Stimulated activated CD4-positive, alpha-beta T cell treated with anti-CD3 and anti-CD28 coated beads, Interleukin-15, amount 100 ng/mL, for 48 hours (primary cell): ENCODE data around the gene SAP30BP.

Experiments used
- DNase-seq, 2 donors: peaks; one replicate each; pipeline ENCODE4 v3.0.0-alpha.2; 2020; ENCODE audit warnings: low read depth in 2 of 2

SAP30BP gene

DNA sequence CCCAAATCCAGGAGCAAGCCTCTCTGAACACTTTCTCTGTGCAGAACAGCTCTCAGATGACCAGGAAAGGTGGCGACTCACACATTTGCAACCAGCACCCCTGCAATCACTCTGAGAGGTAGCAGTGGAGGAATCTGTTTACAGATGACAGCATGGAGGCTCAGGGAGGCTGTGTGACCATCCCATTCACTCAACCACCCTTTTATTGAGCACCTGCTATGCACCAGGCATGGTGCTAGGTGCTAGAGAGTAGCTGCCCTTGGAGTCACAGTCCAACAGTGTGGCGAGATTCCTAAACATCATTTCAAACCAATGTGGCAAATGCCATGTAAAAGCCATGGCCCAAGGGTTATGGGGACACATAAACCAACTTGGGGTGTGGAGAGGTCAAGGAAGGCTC lies 52.6 kb downstream of the SAP30BP start:
- DNase-seq: no peak

DNA sequence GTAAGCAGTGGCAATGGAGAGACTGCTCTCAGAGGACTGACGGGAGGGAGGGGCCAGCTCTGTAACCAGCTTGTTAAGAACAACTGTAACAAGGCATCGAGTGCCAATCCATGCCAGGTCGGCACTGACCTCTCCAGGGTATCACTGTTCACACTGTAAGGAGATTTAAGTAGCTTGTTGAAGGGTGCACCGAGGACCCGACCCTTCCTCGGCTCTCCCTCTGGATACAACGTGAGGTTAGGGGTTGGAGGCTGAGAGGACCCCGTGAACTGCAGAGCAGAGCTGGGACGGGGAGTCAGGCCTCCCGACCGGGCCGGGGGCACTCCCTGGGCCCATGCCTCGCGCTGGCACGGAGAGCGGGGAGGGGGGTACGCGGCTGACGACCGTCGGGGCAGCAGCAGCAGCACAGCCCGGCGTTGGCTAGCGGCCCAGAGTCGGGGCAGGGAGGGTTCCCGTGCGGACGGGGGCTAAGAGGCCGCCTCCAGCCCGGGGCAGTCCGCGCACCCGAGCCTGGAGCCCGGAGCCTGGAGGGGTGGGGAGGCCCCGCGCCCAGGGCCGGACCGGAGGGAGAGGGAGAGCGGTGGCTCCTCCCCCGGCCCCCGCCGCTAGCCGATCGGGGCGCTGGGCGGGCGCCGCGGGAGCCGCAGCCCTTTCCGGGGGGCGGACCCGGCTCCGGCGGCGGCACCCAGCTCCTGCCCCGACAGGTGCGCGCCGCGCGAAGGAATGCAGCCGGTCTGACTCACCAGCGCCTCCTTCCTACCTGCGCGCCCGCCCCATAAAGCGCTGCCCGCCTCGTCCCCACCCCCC lies 53.7 kb downstream of the SAP30BP start, which contains the start of gene ITGB4:
ITGB4 (plus strand) TSS at position 804 of the 807 bp plus-strand sequence. CDS start 3,245 bp downstream, outside the sequence.
- DNase-seq: peak; percentile 4 to 21

DNA sequence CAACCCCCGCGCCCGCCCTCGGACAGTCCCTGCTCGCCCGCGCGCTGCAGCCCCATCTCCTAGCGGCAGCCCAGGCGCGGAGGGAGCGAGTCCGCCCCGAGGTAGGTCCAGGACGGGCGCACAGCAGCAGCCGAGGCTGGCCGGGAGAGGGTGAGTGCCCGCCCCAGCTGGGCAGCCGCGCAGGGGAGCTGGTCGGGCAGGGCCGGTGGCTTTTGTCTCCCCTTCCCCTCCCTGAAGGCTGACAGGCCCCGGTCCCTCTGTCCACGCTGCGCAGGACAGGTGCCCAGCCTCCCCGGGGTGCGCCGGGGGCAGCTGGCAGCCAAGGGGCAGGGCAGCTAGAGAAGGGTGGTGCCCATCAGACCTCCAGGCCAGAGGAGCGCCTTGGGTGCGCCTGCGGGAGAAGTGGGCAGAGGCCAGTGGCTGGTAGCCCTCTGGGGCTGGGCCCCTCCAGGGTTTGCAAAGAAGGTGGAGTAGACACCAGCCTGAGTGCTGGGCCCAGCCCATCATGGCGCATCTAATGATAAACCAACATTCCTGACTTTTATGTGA lies 54.4 kb downstream of the SAP30BP start:
- no peak for DNase-seq

DNA sequence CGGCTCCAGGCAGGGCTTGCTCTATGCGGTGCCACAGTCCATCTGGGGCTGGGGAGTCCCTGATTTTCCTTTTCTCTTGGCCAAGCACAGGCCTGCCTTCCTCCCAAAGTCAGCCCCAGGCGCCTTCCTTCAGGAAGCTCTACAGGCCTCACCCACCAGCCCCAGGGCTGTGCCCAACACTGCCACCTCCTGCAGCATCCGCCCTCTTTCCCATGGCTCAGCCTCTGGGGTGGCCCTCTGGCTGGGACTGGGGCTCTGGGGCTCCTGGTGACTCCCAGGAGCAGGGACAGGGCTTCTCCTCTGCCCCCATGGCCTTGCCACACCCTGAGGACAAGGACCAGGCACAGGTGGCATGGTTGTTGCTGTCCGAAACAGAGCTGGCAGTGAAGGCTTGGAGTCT lies 54.9 kb downstream of the SAP30BP start:
- no peak for DNase-seq

DNA sequence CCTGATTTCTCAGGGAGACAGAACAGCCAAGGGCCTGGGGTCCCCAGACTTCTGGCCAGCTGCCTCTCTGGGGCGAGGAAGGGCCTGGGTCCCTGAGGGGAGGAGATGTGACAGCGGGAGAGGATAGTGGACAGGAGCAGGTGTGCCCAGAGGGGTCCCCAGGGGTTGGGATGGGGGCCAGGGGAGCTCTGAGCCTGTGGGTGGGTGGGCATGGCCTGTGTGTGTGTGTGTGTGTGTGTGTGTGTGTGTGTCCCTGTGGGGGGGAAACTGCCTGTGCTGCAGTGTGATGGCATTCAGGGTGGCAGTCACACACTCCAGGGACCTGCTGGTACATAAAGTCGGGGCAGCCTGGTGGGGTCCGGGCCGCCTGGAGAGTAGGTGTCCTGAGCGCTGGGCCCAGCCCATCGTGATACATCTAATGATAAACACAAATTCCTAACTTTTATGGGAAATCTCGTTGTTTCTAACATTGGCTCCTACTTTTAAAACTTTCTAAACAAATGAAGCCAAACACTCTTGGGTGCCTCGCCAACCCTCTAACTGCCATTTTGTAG lies 55.5 kb downstream of the SAP30BP start:
- DNase-seq: no peak

DNA sequence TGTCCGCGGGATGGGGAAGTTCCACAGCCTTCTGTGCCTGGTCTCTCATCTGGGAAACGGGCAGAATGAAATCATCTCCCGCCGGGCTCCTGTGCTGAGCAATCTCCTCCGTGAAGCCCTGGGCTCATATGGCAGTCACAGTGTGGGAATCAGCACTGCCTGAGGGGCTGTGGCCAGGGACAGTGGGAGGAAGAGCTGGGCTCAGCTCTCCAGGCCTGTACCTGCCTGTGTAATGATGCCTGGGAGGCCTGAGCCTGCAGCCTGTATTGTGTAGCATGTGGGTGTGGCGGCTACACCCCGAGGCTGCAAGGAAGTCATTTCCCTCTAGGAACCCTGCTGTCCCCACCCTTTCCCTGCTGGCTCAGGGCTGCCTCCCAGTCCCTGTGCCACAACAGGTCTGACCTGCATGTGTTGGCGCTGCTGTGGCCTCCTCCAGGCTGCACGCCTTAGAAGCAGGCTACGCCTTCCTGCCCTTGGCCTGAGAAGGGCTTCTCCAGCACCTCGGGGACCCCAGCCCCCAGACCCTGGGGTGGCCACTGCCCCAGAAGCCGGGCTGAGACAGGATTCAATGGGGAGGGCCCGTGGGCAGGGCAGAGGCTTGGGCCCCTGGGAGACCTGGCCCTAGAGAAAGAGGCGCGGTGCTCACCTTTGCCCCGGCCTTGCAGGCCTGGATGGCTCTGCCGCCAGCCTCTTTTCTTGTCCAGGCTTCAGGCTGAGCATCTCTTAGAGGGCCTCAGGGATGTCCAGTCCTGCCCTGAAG lies 56.2 kb downstream of the SAP30BP start:
- DNase-seq: no peak

DNA sequence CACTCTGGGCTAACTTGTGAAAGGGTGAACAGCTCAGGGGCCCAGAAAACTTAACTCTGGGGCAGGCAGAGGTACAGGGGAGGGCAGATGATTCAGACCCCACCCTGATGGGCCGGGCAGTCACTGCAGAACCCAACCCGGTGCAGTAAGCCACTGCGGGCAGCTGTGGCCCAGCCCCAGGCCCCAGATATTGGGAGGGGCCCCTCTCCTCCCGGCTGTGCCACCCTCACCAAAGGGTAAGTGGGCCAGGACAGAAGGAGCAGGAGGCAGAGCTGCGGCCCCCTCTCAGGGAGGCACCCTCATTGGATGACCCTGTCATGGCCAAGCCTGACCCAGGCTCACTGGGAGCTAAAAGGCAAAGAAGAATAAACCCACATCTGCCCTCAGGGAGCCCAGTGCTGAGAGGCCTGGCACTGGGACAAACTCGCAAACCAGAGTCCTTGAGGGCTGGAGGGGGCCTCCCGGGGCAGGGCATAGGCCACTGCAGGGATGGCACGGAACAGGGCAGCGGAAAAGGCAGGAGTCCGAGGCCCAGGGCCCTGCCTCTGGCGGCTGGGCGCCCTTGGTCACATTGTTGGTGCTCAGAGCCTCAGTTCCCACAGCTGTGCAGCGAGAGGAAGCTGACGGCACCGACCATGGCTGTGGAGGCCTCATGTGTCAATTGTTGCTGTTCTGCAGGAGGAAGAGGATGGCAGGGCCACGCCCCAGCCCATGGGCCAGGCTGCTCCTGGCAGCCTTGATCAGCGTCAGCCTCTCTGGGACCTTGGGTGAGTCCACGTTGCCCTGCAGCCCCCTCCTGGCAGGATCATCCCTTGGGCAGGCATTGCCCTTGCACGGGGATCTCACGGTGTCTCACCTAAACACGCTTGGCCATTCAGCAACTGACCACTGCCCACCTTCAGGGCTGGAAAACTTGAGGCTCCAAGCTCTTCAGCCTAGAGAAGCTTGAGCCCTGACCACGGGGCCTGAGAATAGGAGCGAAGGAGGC lies 57.2 kb downstream of the SAP30BP start:
- no peak for DNase-seq

DNA sequence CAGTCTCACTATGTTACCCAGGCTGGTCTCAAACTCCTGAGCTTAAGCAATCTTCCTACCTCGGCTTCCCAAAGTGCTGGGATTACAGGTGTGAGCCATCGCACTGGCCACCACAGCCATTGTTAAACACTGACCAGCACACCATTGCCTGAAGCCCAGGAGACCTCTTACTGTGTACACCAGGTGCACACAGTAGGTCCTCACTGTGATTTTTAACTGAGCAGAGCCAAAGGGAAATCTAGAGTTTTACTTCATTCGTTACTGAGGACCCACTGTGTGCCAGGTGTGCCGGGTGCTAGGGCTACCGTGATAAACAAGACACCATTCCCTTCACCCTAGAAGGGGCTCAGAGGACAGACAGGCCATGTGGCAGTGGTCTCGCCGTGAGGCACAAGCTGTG lies 58.4 kb downstream of the SAP30BP start:
- DNase-seq: no peak

DNA sequence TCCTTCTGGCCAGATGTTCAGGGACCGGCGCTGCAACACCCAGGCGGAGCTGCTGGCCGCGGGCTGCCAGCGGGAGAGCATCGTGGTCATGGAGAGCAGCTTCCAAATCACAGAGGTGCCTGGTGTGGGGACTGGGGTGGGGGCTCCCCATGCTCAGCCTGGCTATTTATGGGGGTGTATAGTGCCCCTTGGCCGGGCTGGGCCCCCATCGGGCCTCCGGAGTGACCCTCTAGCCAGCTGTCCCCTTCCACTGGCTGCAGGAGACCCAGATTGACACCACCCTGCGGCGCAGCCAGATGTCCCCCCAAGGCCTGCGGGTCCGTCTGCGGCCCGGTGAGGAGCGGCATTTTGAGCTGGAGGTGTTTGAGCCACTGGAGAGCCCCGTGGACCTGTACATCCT lies 60.3 kb downstream of the SAP30BP start:
- DNase-seq: no peak

DNA sequence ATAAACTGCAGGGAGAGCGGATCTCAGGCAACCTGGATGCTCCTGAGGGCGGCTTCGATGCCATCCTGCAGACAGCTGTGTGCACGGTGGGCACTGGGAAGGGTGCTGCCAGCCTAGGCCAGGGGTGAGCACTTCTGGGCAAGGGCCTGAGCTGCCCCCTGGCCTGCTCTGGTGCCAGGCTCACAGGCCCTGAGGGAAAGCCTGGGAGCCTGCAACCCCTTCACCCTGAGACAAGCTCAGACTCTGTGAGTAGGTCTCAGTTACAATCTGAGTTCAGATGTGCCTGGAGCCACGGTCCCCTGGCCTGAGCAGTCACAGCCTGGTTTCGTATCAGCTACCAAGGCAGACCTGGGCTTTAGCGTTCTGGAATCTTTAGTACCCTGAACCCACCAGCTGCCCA lies 62.2 kb downstream of the SAP30BP start:
- no peak for DNase-seq

DNA sequence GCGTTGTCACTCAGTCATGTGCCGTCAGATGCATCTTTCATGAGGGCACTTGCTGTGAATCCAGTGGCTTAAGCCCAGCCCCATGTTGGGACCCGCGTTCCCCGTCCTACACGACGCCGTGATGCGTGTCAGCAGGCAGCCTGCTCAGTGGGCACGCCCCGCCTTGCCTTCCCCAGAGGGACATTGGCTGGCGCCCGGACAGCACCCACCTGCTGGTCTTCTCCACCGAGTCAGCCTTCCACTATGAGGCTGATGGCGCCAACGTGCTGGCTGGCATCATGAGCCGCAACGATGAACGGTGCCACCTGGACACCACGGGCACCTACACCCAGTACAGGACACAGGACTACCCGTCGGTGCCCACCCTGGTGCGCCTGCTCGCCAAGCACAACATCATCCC lies 62.9 kb downstream of the SAP30BP start:
- no peak for DNase-seq

DNA sequence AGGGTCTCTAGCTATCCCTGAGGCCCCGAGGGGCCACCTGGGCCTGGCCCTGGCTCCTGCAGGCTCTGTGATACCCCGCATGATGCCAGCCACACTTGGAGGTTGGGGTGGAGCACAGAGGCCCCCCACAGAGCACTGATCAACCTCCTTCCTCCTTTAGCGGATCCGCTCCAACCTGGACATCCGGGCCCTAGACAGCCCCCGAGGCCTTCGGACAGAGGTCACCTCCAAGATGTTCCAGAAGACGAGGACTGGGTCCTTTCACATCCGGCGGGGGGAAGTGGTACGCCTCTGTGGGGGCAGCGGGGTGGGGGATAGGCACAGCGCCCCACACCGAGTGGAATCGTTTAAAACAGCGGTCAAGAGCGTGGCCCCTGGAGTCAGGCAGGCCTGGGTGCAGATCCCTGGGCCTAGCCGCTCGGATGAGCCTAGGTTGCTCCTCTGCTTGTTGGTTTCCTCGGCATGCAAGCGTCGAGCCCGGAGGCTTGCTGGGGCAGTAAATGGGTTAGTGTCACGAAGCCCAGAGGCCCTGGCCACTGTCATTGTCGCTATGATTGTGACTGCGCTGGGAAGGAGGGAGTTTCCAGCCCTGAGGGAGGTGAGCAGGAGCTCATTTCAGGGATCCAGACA lies 64.1 kb downstream of the SAP30BP start:
- no peak for DNase-seq

DNA sequence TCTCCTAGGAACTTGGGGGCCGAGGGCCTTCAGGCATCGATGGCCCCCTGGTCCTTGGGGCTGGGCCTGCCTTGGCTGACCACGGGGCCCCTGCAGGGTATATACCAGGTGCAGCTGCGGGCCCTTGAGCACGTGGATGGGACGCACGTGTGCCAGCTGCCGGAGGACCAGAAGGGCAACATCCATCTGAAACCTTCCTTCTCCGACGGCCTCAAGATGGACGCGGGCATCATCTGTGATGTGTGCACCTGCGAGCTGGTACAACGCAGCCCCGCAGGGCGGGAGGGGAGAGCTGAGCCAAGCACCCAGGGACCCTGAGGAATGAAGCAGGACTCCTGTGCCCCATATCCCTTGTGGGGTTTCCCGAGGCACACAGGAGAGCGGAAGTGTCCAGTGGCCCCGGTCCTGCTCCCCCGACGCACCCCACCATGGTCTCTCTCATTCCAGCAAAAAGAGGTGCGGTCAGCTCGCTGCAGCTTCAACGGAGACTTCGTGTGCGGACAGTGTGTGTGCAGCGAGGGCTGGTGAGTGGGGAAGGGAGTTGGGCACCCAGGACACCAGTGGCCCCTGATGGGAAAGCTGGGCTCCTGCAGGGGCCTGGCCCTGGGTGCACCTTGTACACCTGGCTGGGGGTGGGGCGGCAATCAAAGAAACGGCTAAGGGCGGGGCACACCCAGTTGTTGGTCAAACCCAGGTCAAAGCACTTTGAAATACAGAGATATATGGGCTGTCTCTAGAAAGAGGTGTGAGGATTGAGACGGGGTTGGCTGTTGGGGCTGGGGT lies 64.8 kb downstream of the SAP30BP start:
- no peak for DNase-seq

DNA sequence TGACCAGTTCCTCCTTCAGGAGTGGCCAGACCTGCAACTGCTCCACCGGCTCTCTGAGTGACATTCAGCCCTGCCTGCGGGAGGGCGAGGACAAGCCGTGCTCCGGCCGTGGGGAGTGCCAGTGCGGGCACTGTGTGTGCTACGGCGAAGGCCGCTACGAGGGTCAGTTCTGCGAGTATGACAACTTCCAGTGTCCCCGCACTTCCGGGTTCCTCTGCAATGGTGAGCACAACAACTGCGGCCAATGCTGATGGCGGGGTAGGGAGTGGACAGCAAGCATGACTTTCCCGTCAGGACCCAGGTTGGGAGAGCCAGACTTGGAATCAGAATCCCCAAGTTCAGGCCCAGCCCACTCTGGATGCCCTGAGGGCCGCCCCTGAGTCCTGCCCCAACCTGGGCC lies 66.3 kb downstream of the SAP30BP start:
- DNase-seq: no peak

DNA sequence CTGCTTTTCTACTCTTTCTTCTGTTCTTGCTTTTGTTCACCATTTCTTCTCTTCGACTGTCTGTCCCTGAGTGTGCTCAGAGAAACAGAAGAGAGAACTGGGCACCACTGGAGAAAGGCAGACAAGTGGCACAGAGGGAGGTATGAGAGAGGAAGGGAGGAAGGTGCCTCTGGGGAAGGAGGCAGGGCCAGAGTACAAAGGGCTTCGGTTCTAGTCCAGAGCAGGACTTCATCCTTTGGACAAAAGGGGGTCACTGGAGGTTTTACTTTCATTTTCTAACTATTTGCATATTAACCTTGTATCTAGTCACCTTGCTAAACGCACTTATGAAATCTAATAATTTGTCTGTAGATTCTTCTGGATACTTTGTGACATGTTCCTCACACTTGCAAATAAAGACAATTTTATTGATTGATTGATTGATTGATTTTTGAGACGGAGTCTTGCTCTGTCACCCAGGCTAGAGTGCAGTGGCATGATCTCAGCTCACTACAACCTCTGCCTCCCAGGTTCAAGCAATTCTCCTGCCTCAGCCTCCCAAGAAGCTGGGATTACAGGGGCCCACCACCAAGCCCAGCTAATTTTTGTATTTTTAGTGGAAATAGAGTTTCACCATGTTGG lies 67.6 kb downstream of the SAP30BP start:
- no peak for DNase-seq

DNA sequence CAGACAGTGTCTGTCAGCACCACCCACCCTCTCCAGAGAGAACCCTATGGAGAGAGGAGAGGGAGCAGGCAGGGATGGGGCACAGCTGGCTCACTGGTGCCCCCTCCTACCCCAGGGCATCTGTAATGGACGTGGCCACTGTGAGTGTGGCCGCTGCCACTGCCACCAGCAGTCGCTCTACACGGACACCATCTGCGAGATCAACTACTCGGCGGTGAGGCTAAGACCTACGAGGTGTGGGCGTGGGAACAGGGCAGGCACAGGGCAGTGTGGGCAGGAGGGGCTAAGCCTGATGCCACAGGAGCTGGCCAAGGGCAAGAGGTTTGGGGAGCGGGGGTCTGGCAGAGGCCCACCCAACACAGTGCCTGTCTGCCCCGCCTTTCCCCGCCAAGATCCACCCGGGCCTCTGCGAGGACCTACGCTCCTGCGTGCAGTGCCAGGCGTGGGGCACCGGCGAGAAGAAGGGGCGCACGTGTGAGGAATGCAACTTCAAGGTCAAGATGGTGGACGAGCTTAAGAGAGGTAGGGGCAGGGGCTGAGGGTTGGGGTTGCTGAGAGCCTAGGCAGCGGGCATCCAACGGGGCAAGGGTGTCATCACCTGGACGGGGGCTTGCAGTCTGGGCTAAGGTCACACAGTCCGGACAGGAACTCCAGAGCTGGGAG lies 69.2 kb downstream of the SAP30BP start:
- no peak for DNase-seq

DNA sequence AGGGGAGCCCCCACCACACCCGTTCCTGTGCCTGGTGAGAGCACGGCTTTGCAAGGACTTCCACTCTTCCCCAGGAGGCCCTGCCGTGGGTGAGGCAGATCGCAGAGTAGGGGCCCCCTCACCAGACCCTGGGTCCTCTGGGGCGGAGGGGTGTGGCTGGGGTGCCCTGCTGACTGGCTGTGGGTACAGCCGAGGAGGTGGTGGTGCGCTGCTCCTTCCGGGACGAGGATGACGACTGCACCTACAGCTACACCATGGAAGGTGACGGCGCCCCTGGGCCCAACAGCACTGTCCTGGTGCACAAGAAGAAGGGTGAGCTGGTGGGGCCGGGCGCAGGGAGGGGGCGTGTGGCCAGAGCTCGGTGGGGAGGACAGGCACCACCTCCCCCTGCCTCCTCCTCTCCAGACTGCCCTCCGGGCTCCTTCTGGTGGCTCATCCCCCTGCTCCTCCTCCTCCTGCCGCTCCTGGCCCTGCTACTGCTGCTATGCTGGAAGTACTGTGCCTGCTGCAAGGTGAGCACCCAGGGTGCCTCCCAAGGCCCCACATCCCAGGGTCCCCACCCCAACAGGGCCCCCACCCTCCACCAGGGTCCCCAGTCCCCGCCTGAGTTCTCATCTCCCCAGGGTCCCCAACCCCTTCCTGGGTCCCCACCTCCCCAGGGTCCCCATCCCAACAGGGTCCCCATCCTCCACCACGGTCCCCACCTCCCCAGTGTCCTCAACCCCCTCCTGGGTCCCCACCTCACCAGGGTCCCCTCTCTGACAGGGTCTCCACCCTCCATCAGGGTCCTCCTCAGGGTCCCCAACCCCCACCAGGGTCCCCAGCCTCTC lies 70.2 kb downstream of the SAP30BP start:
- DNase-seq: no peak

DNA sequence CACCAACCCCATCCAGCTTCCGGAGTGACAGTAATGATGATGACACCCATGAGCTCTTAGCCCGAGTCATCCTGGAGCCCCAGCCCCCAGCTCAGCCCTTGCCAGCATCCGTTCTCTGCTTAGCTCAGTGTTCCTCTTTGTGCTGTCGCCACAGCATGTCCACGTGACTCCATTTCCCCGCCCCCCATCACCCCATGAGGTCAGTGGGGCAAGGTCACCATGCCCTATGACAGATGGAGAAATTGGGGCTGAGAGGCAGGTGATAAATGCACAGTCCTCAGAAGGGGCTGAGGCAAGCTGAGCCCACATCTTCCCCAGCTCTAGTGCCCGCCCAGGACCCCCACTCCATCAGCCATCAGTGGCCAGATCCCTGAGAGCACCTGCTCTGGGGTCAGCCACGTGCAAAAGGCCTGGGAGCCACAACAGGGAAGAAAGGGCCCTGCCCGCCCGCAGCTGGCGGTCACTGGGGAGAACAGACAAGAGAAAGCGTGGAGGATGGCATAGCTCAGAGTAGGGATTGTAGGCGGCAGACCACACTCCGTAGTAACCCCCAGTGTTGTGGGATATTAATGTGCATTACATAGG lies 71.2 kb downstream of the SAP30BP start:
- no peak for DNase-seq
